Embryonic facial prominence (tissue), 1 donor: ENCODE results near the gene SUPT20H.

Experiments
- DNase-seq: peaks from one replicate; pipeline ENCODE4 v3.0.0-alpha.2; 2016; ENCODE audit errors: extremely low spot score

The SUPT20H gene

GRCh38 chr13:37058910-37059847, at the start of gene SUPT20H:
TSS of gene SUPT20H (minus strand) at chr13:37059688. CDS start at chr13:37051490, 8,198 bp downstream.
- peak; percentile 85 for DNase-seq

- peak; percentile 48 for DNase-seq
Observed at GRCh38 chr13:37109051-37109678, 49.7 kb upstream of the SUPT20H start.

GRCh38 chr13:37107868-37108267, 48.4 kb upstream of the SUPT20H start:
- no peak for DNase-seq

- no peak for DNase-seq
Observed at GRCh38 chr13:37107456-37107855, 48.0 kb upstream of the SUPT20H start.

GRCh38 chr13:37106642-37107041, 47.2 kb upstream of the SUPT20H start:
- DNase-seq, result no peak

- no peak for DNase-seq
Observed at GRCh38 chr13:37105251-37105714, 45.8 kb upstream of the SUPT20H start, which contains the start of gene CSNK1A1L. TSS of gene CSNK1A1L (minus strand) at chr13:37105664. CDS start at chr13:37105256, 408 bp downstream.

GRCh38 chr13:37102896-37103295, 43.4 kb upstream of the SUPT20H start:
- no peak for DNase-seq

- no peak for DNase-seq
Observed at GRCh38 chr13:37101201-37101600, 41.7 kb upstream of the SUPT20H start.

GRCh38 chr13:37100731-37101130, 41.2 kb upstream of the SUPT20H start:
- DNase-seq, result no peak

- DNase-seq, result no peak
Observed at GRCh38 chr13:37097076-37097475, 37.6 kb upstream of the SUPT20H start.

GRCh38 chr13:37094840-37095239, 35.4 kb upstream of the SUPT20H start:
- DNase-seq, result no peak

- DNase-seq, result no peak
Observed at GRCh38 chr13:37094099-37094498, 34.6 kb upstream of the SUPT20H start.

GRCh38 chr13:37091835-37092234, 32.3 kb upstream of the SUPT20H start:
- no peak for DNase-seq

GRCh38 chr13:37090912-37091311, 31.4 kb upstream of the SUPT20H start:
- no peak for DNase-seq

- no peak for DNase-seq
Observed at GRCh38 chr13:37089495-37089894, 30.0 kb upstream of the SUPT20H start.

GRCh38 chr13:37087486-37087885, 28.0 kb upstream of the SUPT20H start:
- DNase-seq, result no peak

GRCh38 chr13:37085606-37086005, 26.1 kb upstream of the SUPT20H start:
- no peak for DNase-seq

- DNase-seq, result no peak
Observed at GRCh38 chr13:37076818-37077217, 17.3 kb upstream of the SUPT20H start.

GRCh38 chr13:37075164-37075563, 15.7 kb upstream of the SUPT20H start:
- no peak for DNase-seq

- DNase-seq, result no peak
Observed at GRCh38 chr13:37074703-37075102, 15.2 kb upstream of the SUPT20H start.

- DNase-seq, result no peak
Observed at GRCh38 chr13:37072024-37072423, 12.5 kb upstream of the SUPT20H start.

GRCh38 chr13:37070956-37071355, 11.5 kb upstream of the SUPT20H start:
- DNase-seq, result no peak
